DOHH2 (cell line): ENCODE data around the gene TNRC6B.

Experiments
- H3F3A ChIP-seq: fragments of 200-600 bp; sonication (generic), shearing (Covaris generic); 2 replicates; pipeline ENCODE4 v1.6.0; 2016; ENCODE audit warnings: antibody characterized with exemption, mild to moderate bottlenecking; ENCODE audit not compliant: control insufficient read depth, insufficient read depth
- H3K27ac ChIP-seq: fragments of 200-600 bp; sonication (generic); 2 replicates; pipeline ENCODE4 v1.5.1; 2014; ENCODE audit warnings: low read depth, mild to moderate bottlenecking, low read length, moderate library complexity
- H3K27me3 ChIP-seq: fragments of 200-600 bp; sonication (generic); 2 replicates; pipeline ENCODE4 v1.6.1; 2014; ENCODE audit warnings: mild to moderate bottlenecking, low read length, mixed read lengths; ENCODE audit not compliant: control insufficient read depth
- H3K36me3 ChIP-seq: fragments of 200-600 bp; sonication (generic); 2 replicates; pipeline ENCODE4 v1.6.1; 2014; ENCODE audit warnings: mild to moderate bottlenecking, low read length, moderate library complexity, mixed read lengths; ENCODE audit not compliant: control insufficient read depth
- H3K4me1 ChIP-seq: fragments of 200-600 bp; sonication (generic); 2 replicates; pipeline ENCODE4 v1.6.1; 2014; ENCODE audit warnings: mild to moderate bottlenecking, low read length, mixed read lengths; ENCODE audit not compliant: control insufficient read depth
- H3K4me2 ChIP-seq: fragments of 200-600 bp; sonication (generic); 2 replicates; pipeline ENCODE4 v1.6.0; 2014; ENCODE audit warnings: mild to moderate bottlenecking, low read length, moderate library complexity
- H3K4me3 ChIP-seq: fragments of 200-600 bp; sonication (generic); 2 replicates; pipeline ENCODE4 v1.5.1; 2014; ENCODE audit warnings: mild to moderate bottlenecking, low read length, mixed read lengths
- H3K79me2 ChIP-seq: fragments of 200-600 bp; sonication (generic); 2 replicates; pipeline ENCODE4 v1.6.1; 2014; ENCODE audit warnings: mild to moderate bottlenecking, low read length, mixed read lengths; ENCODE audit not compliant: control insufficient read depth
- H3K9me2 ChIP-seq: fragments of 200-600 bp; sonication (generic); replicated peaks from 2 replicates; pipeline ENCODE4 v1.6.1; 2014; ENCODE audit warnings: mild to moderate bottlenecking, low read length, mixed read lengths; ENCODE audit not compliant: control insufficient read depth
- H3K9me3 ChIP-seq: fragments of 200-600 bp; sonication (generic); 2 replicates; pipeline ENCODE4 v1.6.1; 2014; ENCODE audit warnings: antibody characterized with exemption, low read length, mixed read lengths; ENCODE audit not compliant: control insufficient read depth, insufficient read depth
- H4K20me1 ChIP-seq: fragments of 200-600 bp; sonication (generic); 2 replicates; pipeline ENCODE4 v1.6.0; 2014; ENCODE audit warnings: low read depth, mild to moderate bottlenecking, antibody characterized with exemption, low read length, moderate library complexity; ENCODE audit not compliant: control insufficient read depth, insufficient read depth
- EZH2phosphoT487 ChIP-seq: fragments of 200-600 bp; sonication (generic); IDR thresholded peaks from 2 replicates; pipeline ENCODE4 v1.6.1; 2017; ENCODE audit warnings: borderline replicate concordance, mild to moderate bottlenecking, antibody characterized with exemption, low read length, moderate library complexity, mixed read lengths
- TF ChIP-seq, protein P1 (sequence below): fragments of 200-600 bp; sonication (generic); IDR thresholded peaks from one replicate; pipeline ENCODE4 v1.5.1; 2014; ENCODE audit warnings: antibody characterized with exemption, mild to moderate bottlenecking, low read depth, low read length; ENCODE audit not compliant: poor library complexity, severe bottlenecking

Gene TNRC6B

DNA sequence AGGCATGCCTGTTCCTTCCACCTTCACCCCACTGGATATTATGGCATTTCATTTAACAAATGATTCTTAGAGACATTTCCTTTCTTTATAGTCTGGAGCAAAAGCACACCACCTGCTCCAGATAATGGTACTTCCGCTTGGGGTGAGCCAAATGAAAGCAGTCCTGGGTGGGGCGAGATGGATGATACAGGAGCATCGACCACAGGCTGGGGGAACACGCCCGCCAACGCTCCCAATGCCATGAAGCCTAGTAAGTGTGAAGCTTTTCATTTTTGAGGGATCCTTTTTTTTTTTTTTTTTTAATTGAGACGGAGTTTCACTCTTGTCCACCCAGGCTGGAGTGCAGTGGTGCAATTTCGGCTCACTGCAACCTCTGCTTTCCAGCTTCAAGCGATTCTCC is 92.3 kb downstream of the TNRC6B start:
- no peak for TF ChIP-seq EZH2phosphoT487
- TF ChIP-seq, protein P1, sequence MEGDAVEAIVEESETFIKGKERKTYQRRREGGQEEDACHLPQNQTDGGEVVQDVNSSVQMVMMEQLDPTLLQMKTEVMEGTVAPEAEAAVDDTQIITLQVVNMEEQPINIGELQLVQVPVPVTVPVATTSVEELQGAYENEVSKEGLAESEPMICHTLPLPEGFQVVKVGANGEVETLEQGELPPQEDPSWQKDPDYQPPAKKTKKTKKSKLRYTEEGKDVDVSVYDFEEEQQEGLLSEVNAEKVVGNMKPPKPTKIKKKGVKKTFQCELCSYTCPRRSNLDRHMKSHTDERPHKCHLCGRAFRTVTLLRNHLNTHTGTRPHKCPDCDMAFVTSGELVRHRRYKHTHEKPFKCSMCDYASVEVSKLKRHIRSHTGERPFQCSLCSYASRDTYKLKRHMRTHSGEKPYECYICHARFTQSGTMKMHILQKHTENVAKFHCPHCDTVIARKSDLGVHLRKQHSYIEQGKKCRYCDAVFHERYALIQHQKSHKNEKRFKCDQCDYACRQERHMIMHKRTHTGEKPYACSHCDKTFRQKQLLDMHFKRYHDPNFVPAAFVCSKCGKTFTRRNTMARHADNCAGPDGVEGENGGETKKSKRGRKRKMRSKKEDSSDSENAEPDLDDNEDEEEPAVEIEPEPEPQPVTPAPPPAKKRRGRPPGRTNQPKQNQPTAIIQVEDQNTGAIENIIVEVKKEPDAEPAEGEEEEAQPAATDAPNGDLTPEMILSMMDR = no peak
- Histone ChIP-seq H3K79me2 (no peaks in the 10 kb centered on the region; the same call in 1 of the 2 replicates), H3K4me1 (no peaks in the 10 kb centered on the region), H3K9me2 (no peaks in the 10 kb centered on the region), H3K4me2 (no peak overlapping the region), H3K27me3 (no peaks in the 10 kb centered on the region), H3F3A (no peaks in the 10 kb centered on the region), H4K20me1 (no peaks in the 10 kb centered on the region), H3K4me3 (no peak overlapping the region), H3K9me3 (no peaks in the 10 kb centered on the region), H3K36me3 (peaks cover 49% of the 10 kb centered on the region), H3K27ac (no peak overlapping the region)

DNA sequence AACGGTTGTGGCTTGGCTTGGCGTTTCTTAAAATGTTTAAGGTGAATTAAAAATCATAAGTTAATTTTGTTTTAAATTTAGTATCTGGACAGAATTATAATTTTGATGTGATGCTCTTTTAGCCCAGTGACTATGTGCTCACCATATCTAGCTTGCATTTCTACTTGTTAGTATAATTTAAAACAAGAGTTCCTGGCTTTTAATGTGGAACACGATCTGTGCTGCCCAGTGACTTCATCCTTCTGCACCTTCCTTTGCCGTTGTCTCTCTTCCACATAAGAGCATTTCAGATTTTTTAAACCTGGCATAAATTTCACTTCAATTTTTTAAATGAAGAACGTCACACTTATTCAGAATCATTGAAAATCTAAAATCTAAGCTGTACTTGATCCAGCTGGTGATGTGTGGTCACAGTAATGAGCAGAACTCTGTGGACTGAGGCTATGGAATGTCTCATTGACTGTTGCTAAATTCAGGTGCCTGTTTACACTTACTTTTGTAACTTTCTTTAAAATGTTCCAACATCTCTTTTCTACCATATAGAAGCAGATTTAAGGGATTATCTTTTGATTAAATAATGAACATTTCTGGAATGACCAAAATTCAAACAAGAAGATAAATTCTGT is 93.1 kb downstream of the TNRC6B start:
- TF ChIP-seq EZH2phosphoT487 = no peak
- TF ChIP-seq, protein P1 = no peak
- Histone ChIP-seq H3K9me3 (no peaks in the 10 kb centered on the region), H3K27me3 (no peaks in the 10 kb centered on the region), H3F3A (no peaks in the 10 kb centered on the region), H3K4me1 (no peaks in the 10 kb centered on the region), H4K20me1 (no peaks in the 10 kb centered on the region), H3K4me3 (no peak overlapping the region), H3K79me2 (no peaks in the 10 kb centered on the region; the same call in 1 of the 2 replicates), H3K36me3 (peaks cover 42% of the 10 kb centered on the region), H3K27ac (no peak overlapping the region), H3K9me2 (no peaks in the 10 kb centered on the region), H3K4me2 (no peak overlapping the region)

DNA sequence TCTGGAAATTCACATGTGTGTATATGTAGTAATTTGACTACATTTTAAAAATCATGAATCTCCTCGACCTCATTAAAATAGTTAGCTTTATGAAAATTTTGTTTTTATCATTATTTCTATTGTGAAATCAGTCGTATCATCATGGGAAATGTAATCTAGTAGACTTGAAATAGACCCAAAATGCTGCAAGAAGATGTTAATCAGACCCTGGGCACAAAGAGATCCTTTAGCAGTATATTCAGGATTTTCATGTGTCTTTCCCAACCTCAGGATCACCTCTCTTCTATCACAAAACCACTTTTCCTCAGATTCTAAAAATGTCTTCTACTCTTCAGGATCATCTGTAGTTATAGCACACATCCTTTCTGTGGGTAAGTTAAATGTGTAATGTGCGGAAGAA is 93.7 kb downstream of the TNRC6B start:
- H4K20me1 ChIP-seq = no peaks in the 10 kb centered on the region
- no peaks in the 10 kb centered on the region for H3K4me1 ChIP-seq
- no peak overlapping the region for H3K4me2 ChIP-seq
- H3K27me3 ChIP-seq = no peaks in the 10 kb centered on the region
- H3K9me3 ChIP-seq = no peaks in the 10 kb centered on the region
- H3F3A ChIP-seq = no peaks in the 10 kb centered on the region
- H3K36me3 ChIP-seq = peaks cover 38% of the 10 kb centered on the region
- no peaks in the 10 kb centered on the region; the same call in 1 of the 2 replicates for H3K79me2 ChIP-seq
- H3K27ac ChIP-seq = no peak overlapping the region
- no peaks in the 10 kb centered on the region for H3K9me2 ChIP-seq
- TF ChIP-seq, protein P1 = no peak
- no peak for TF ChIP-seq EZH2phosphoT487
- H3K4me3 ChIP-seq = no peak overlapping the region
